GM19023 (cell line): ENCODE measurements around the gene HOXA10.

ENCODE experiments used
- ATAC-seq: cut with Tn5 transposase; IDR thresholded peaks from one replicate; pipeline ENCODE4 v1.9.1; 2021; ENCODE audit warnings: mild to moderate bottlenecking, moderate library complexity; ENCODE audit not compliant: unreplicated experiment

Gene HOXA10

GRCh38 chr7:27180431-27181420 lies 6.6 kb upstream of the HOXA10 start:
- ATAC-seq: no peak

DNA sequence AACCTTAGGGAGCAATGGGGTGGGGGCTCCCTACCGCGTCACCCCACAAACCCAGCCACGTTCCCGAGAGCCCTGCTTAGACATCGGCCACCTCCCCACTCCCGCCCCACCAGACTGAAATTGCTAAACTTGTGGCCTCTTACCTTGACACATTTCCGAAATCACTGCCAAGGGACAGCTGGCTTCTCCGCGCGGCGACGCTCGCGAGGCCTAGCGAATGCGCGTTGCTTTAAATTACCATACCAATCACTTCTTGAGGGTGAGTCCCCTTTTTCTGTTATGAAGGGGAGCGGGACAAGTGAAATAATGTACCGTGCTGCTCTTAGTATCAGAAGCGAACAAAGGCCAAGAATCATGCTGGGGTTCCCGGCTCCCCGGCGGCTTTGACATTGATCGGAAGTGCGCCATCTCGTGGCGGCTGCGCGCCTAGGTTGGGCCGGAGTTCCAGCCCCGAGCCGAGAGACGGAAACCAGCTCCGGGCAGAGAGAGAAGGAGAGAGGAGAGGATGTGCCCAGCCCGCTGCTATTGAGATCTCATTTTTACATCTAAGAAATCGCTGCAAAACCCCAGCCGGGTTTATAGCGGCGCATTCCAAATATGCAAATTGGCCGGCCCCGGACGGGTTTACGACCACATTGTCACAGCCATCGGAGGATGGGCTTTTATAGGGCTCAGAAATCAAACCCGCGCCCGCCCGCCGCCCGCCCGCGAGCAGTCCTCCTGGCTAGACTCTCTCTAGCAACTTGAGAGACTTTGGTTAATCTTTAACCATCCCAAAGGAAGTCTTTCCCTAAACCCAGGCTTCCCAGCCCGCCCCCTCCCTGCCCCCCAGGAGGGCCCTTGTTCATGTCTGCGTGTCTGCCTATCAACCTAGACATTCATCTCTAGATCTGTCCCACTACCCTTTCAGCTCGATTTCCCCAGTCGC lies 5.6 kb upstream of the HOXA10 start:
- no peak for ATAC-seq

GRCh38 chr7:27179030-27179429 lies 4.9 kb upstream of the HOXA10 start:
- ATAC-seq: no peak

DNA sequence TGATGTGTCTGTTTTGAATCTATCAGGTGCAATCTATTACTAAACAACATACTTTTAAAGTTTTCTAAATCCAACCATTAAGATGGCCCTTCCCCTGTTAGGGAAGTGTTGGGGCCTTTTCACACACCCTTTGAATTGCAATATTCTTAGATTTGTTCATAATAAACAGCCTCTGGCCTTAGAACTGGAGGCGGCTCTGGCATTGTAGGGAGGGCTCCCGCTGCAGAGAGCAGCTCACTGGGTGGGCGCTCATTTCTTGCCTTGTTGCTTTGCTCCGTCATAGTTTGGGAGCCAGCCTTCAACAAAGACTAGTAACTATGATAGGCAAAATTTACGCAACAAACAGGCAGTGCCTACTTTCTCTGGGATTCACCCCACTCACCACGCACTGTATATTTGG lies 4.2 kb upstream of the HOXA10 start:
- ATAC-seq: no peak

GRCh38 chr7:27177795-27178320 lies 3.7 kb upstream of the HOXA10 start:
- no peak for ATAC-seq

- ATAC-seq: no peak
These were observed 3.1 kb upstream of the HOXA10 start for GRCh38 chr7:27176962-27177794.

DNA sequence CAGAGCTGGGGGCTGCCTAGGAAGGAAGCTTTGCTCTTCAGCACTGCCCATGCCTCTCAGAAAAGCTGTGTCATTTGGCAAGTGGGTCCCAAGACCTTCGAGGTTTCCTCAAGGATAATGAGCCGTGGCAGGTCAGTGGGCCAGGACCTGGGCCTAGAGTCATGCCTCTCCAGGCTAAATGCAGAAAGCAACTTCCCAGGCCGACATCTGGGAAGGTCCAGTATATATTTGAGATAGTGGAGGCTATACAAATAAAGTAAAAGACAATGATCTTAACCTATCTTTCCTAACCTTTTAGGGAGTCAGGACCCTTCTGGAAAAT lies 2.4 kb upstream of the HOXA10 start:
- ATAC-seq: no peak

DNA sequence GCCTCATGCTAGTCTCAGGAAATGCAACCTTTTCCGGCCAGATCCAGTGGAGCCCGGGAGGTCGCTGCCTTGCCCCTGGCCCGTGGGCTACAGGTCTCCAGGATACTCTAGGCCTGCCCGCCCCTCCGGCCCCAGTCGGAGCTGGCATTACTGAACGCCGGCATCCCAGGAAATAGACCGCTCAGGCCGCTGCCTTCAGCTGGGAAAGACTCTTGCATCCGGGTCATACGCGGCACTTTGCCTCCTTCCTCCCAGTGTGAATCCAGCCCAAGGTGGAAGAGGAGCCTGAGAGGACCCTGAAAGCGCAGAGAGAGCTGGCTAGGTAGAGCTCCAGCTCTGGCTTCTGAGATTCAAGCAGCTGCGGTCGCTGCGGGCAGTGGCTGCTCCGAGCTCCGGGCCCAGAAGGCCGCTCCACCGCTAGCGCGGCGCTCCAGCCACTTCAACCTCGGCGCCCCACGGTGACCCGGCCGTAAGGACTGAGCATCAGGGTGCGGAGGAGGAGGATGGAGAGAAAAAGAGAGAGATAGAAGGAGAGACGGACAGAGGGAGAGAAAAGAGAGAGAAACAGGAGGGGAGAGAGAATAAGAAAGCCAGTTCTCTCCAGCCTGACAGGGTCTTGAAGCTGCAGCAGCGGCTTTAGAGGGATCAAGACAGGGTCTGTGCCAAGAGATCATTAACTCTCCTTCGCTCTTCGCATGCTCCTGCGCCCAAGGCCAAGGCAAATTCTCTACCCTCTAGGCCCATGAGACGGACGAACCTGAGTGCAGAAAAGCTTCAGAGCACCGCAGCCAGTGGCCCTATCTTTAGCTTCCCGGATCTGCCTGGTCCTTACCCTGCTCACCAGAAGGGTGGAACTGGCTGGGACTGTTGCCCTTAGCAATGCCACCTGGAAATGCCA lies 1.8 kb upstream of the HOXA10 start:
- ATAC-seq: no peak

GRCh38 chr7:27174874-27175625 lies 930 bp upstream of the HOXA10 start:
- ATAC-seq: no peak

DNA sequence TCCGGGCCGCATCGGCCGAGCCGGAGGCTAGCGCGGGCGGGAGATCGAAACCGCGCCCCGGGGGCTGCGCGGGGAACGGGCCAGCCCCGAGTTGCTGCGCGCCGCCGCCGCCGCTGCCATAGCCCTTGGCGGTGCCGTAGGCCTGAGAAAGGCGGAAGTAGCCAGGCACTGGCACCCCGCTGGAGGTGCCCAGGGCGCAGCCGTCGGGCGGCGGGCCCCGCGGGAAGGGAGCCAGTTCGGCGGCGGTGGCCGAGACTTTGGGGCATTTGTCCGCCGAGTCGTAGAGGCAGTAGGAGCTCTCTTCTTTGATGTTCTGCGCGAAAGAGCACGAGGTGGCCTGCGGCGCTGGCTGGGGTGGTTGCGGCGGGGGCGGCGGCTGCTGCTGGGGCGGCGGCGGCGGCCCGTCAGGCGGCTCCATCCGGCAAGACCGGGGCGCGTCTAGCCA lies 587 bp downstream of the HOXA10 start:
- no peak for ATAC-seq

- ATAC-seq: no peak
These were observed 1.2 kb downstream of the HOXA10 start for GRCh38 chr7:27172823-27173510.

DNA sequence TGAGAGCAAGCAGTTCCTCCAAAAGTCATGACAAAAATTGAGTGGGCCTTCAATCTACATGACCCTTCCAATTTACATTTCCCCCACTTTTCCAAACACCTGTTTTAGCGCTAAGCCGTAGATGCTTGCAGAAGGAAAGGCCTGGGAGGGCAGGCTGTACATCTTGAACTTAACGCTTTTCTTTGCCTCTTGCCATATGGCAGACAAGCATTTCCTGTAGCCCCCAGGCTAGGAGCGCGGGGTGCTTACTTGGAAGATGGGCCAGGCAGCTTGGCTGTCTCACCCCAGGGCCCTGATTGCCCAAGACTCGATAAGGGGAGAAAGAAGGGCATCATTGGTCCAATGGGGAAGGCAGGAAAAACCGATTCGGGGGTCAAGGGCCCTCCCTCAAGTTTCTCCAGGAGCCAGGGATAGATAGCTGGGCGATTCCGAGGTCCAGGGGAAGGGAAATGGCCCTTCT lies 1.8 kb downstream of the HOXA10 start:
- no peak for ATAC-seq

DNA sequence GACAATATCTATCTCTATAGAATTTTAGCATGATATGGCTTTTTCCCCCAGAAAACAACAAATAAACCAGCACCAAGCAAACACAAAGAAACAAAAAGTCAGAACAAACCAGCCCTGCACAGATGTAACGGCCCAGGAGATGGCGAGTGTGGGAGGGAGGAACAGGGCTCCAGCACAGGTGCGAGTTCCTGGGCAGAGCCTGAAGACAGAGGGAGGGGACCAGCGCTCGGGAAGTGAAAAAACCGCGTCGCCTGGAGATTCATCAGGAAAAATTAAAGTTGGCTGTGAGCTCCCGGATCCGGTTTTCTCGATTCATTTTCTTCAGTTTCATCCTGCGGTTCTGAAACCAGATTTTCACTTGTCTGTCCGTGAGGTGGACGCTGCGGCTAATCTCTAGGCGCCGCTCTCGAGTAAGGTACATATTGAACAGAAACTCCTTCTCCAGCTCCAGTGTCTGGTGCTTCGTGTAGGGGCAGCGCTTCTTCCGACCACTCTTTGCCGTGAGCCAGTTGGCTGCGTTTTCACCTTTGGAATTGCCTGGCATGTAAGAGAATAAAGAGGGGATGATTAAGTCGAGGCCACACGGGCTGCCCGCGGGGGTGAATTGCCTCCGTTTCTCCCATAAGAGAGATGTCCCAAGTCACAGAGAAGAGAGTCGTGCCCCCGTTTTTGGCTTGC lies 2.3 kb downstream of the HOXA10 start:
- no peak for ATAC-seq

DNA sequence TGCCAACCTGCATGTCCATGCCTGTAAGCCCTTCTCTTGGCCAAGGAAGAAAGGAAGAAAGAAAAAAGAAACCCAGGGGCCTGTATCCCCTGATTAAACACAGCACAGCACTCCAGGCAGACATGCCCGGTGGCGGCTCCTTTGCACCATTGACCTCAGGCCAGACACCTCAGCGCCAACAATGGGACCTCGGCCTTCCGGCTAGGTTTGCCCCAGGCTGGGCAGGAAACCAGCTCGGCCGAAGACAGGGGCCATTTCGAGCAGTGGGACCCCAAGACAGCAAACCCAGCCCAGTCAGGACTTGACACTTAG lies 2.8 kb downstream of the HOXA10 start:
- ATAC-seq: no peak

DNA sequence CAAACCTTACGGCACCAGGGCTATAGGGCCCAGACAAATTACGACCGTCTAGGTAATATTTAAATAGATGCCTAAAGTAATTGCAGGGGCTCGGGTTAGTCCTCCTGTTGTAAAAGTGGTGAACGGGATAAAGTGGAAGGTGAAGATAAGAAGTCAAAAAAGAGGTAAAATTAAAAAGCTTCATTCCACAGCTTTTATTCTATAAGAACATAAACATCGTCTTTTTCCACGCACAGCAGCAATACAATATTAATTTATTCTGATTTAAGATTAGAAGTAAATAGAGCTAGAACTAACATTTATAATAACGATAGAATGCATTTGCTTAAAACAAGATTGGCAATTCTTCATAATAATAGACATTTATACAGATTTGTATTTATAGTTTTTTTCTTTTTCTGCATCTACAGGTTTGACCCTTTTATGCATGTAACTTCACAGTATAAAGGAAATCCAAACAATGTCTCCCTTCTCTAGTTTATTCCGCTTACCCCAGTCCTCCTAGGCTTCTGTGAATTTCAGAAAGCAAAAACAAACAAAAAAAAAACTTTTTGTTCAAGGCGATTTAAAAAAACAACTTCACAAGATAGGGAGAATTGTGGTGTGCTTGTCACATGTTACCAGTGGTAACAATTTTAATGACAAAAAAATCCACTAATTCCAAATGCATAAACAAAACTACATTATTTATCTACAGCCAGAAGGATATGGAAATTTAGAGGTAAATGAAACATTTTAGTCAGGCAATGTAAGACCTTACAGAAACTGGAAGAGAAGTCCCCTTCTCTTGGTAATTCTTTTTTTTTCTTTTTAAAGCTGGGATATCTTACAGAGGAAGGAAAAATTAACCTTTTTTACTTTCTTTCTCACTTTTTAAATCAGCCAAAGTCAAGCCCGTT lies 3.4 kb downstream of the HOXA10 start:
- ATAC-seq: no peak

- no peak for ATAC-seq
These were observed 4.3 kb downstream of the HOXA10 start for GRCh38 chr7:27169658-27170425.
